Ovary (tissue), 3 donors: ENCODE results near the gene VWA7.

Experiments
- EP300 ChIP-seq: sonication (generic); formaldehyde crosslinking; IDR thresholded peaks from one replicate; pipeline ENCODE4 v1.6.1; 2017; ENCODE audit warnings: antibody characterized with exemption
- POLR2A ChIP-seq: fragments of 450-650 bp; IDR thresholded peaks from one replicate; pipeline ENCODE4 v1.6.1; 2017; ENCODE audit warnings: antibody characterized with exemption, mild to moderate bottlenecking, moderate library complexity
- TF ChIP-seq, protein P1 (sequence below), 3 donors: fragments of 450-650 bp in 2 of 3; fragments of 200-600 bp in 1 of 3; IDR thresholded peaks; one replicate each; pipeline versions ENCODE4 v1.5.1 to v1.8.0; 2016 to 2022; ENCODE audit warnings: antibody characterized with exemption in 3 of 3, mild to moderate bottlenecking in 1 of 3
- donor health status: DM: no; HTN: no; CAD: no.

GRCh38 chr6:31814677-31815024 is 37.5 kb upstream of the VWA7 start:
- TF ChIP-seq, protein P1, sequence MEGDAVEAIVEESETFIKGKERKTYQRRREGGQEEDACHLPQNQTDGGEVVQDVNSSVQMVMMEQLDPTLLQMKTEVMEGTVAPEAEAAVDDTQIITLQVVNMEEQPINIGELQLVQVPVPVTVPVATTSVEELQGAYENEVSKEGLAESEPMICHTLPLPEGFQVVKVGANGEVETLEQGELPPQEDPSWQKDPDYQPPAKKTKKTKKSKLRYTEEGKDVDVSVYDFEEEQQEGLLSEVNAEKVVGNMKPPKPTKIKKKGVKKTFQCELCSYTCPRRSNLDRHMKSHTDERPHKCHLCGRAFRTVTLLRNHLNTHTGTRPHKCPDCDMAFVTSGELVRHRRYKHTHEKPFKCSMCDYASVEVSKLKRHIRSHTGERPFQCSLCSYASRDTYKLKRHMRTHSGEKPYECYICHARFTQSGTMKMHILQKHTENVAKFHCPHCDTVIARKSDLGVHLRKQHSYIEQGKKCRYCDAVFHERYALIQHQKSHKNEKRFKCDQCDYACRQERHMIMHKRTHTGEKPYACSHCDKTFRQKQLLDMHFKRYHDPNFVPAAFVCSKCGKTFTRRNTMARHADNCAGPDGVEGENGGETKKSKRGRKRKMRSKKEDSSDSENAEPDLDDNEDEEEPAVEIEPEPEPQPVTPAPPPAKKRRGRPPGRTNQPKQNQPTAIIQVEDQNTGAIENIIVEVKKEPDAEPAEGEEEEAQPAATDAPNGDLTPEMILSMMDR (IDR thresholded peaks at IDR 0.05), result no peak
- TF ChIP-seq EP300 (no peak), POLR2A (peak; percentile 28)
